SK-N-SH (cell line): ENCODE data around the gene PRKN. TPM values are rescaled to one million over a fixed set of nuclear protein-coding genes. Genes with fewer than 3 reads are reported as not detected.

Experiments
- CTCF ChIA-PET: fragments of 300-600, 350-600 bp; formaldehyde crosslinking; extraction: SDS; loops from one replicate; lab custom pipeline; 2021; lab: Yijun Ruan, JAX
- POLR2A ChIA-PET: fragments of 350-600 bp; sonication (Branson Sonifier 250); formaldehyde crosslinking; extraction: SDS; loops from one replicate; lab custom pipeline; 2020; ENCODE audit warnings: antibody characterized with exemption, inconsistent platforms; lab: Yijun Ruan, JAX
- DNase-seq: peaks from one replicate; pipeline ENCODE4 v3.0.0; 2012
- H2AFZ ChIP-seq: fragments of 200-600 bp; sonication (generic); 2 replicates; pipeline ENCODE4 v1.8.1; 2016; ENCODE audit warnings: antibody characterized with exemption, mild to moderate bottlenecking, low read depth
- H3F3A ChIP-seq: fragments of 200-600 bp; sonication (generic); replicated peaks from 2 replicates; pipeline ENCODE3; 2016; ENCODE audit warnings: antibody characterized with exemption, mild to moderate bottlenecking; ENCODE audit not compliant: insufficient read depth
- H3K27ac ChIP-seq, 2 experiments: fragments of 200-500 bp in 1 of 2; fragments of 200-600 bp in 1 of 2; sonication (Bioruptor generic) in 1 of 2; sonication (generic), shearing (Covaris generic) in 1 of 2; 2 replicates each; pipeline versions ENCODE4 v1.5.1 to v1.6.1; 2014 to 2016; ENCODE audit warnings: low read depth in 2 of 2, inconsistent platforms in 1 of 2, low read length in 1 of 2, mild to moderate bottlenecking in 1 of 2, mixed read lengths in 1 of 2
- H3K27me3 ChIP-seq: fragments of 200-600 bp; sonication (generic), shearing (Covaris generic); 2 replicates; pipeline ENCODE4 v1.6.1; 2016; ENCODE audit warnings: mixed run types; ENCODE audit not compliant: insufficient read depth
- H3K36me3 ChIP-seq, 2 experiments: fragments of 200-500 bp in 1 of 2; fragments of 200-600 bp in 1 of 2; sonication (Bioruptor generic) in 1 of 2; sonication (generic) in 1 of 2; replicated peaks in 1 of 2; 2 replicates each; pipeline versions ENCODE3 to v1.5.1; 2014 to 2016; ENCODE audit warnings: low read length in 1 of 2, mild to moderate bottlenecking in 1 of 2; ENCODE audit not compliant: insufficient read depth in 2 of 2, control insufficient read depth in 1 of 2
- H3K4me1 ChIP-seq, 2 experiments: fragments of 200-500 bp in 1 of 2; fragments of 200-600 bp in 1 of 2; sonication (Bioruptor generic) in 1 of 2; sonication (generic), shearing (Covaris generic) in 1 of 2; 2 replicates each; pipeline versions ENCODE4 v1.5.1 to v1.6.1; 2014 to 2016; ENCODE audit warnings: low read depth in 1 of 2, low read length in 1 of 2, mixed run types in 1 of 2; ENCODE audit not compliant: insufficient read depth in 2 of 2, control insufficient read depth in 1 of 2
- H3K4me2 ChIP-seq: fragments of 200-600 bp; sonication (generic), shearing (Covaris generic); 2 replicates; pipeline ENCODE4 v1.6.1; 2017; ENCODE audit warnings: mixed run types
- H3K4me3 ChIP-seq, 2 experiments: fragments of 200-500 bp in 1 of 2; fragments of 200-600 bp in 1 of 2; sonication (Bioruptor generic) in 1 of 2; sonication (generic), shearing (Covaris generic) in 1 of 2; 2 replicates each; pipeline versions ENCODE4 v1.5.1 to v1.8.1; 2014 to 2016; ENCODE audit warnings: low read depth in 2 of 2, inconsistent platforms in 1 of 2, low read length in 1 of 2, mild to moderate bottlenecking in 1 of 2, mixed read lengths in 1 of 2, moderate library complexity in 1 of 2
- H3K79me2 ChIP-seq: fragments of 200-600 bp; sonication (generic); 2 replicates; pipeline ENCODE4 v1.8.1; 2017; ENCODE audit warnings: mild to moderate bottlenecking; ENCODE audit not compliant: insufficient read depth
- H3K9ac ChIP-seq: fragments of 200-600 bp; sonication (generic); 2 replicates; pipeline ENCODE4 v1.6.1; 2017; ENCODE audit warnings: mixed run types
- H3K9me2 ChIP-seq: fragments of 200-600 bp; sonication (generic); 2 replicates; pipeline ENCODE4 v1.6.1; 2017; ENCODE audit warnings: mixed run types
- H3K9me3 ChIP-seq: fragments of 200-600 bp; sonication (generic); 2 replicates; pipeline ENCODE4 v1.6.1; 2017; ENCODE audit warnings: mixed run types, mild to moderate bottlenecking, moderate library complexity
- H4K20me1 ChIP-seq: fragments of 200-600 bp; sonication (generic); 2 replicates; pipeline ENCODE4 v1.6.1; 2017; ENCODE audit warnings: mild to moderate bottlenecking, mixed run types; ENCODE audit not compliant: insufficient read depth
- CHD2 ChIP-seq: fragments of 150-350 bp; IDR thresholded peaks from 2 replicates; pipeline ENCODE4 v1.6.1; 2018; ENCODE audit warnings: low read length; ENCODE audit not compliant: partially characterized antibody
- CTCF ChIP-seq: fragments of 200-600 bp; sonication (generic); IDR thresholded peaks from 2 replicates; pipeline ENCODE4 v1.6.1; 2017; ENCODE audit warnings: antibody characterized with exemption, mild to moderate bottlenecking, moderate library complexity
- ELF1 ChIP-seq: IDR thresholded peaks from 2 replicates; pipeline ENCODE4 v1.4.0; 2012
- EZH2phosphoT487 ChIP-seq: fragments of 200-600 bp; sonication (generic); IDR thresholded peaks from 2 replicates; pipeline ENCODE4 v1.6.1; 2017; ENCODE audit warnings: low read depth, mixed run types, mild to moderate bottlenecking, antibody characterized with exemption, moderate library complexity, borderline replicate concordance
- GABPA ChIP-seq: IDR thresholded peaks from 2 replicates; pipeline ENCODE4 v1.4.0; 2012; ENCODE audit warnings: low read depth, mild to moderate bottlenecking
- GATA2 ChIP-seq: sonication (generic); formaldehyde crosslinking; IDR thresholded peaks from 2 replicates; pipeline ENCODE4 v1.5.0; 2020; ENCODE audit warnings: mild to moderate bottlenecking, missing genetic modification reagents
- IRF3 ChIP-seq: fragments of 150-350 bp; IDR thresholded peaks from 2 replicates; pipeline ENCODE4 v1.6.1; 2016; ENCODE audit warnings: mild to moderate bottlenecking, low read depth, low read length
- JUND ChIP-seq: IDR thresholded peaks from 2 replicates; pipeline ENCODE4 v1.4.0; 2012
- MAX ChIP-seq: IDR thresholded peaks from 2 replicates; pipeline ENCODE4 v1.4.0; 2012; ENCODE audit warnings: low read depth
- MEF2A ChIP-seq: IDR thresholded peaks from 2 replicates; pipeline ENCODE4 v1.4.0; 2012; ENCODE audit warnings: low read depth, borderline replicate concordance
- NFIC ChIP-seq: IDR thresholded peaks from 2 replicates; pipeline ENCODE4 v1.4.0; 2012; ENCODE audit warnings: borderline replicate concordance
- NRF1 ChIP-seq: IDR thresholded peaks from 2 replicates; pipeline ENCODE4 v1.6.1; 2012; ENCODE audit warnings: low read depth, mild to moderate bottlenecking, low read length
- POLR2AphosphoS5 ChIP-seq: IDR thresholded peaks from 2 replicates; pipeline ENCODE4 v1.6.1; 2012; ENCODE audit warnings: low read depth, low read length
- RFX5 ChIP-seq: IDR thresholded peaks from 2 replicates; pipeline ENCODE4 v1.6.1; 2012; ENCODE audit warnings: mild to moderate bottlenecking, improper control_type of control experiment, low read length
- TAF1 ChIP-seq: IDR thresholded peaks from 2 replicates; pipeline ENCODE4 v1.6.1; 2012; ENCODE audit warnings: low read depth, mild to moderate bottlenecking, low read length, moderate library complexity, borderline replicate concordance
- TEAD4 ChIP-seq: IDR thresholded peaks from 2 replicates; pipeline ENCODE4 v1.4.0; 2012; ENCODE audit warnings: mild to moderate bottlenecking, borderline replicate concordance; ENCODE audit not compliant: insufficient read depth
- USF1 ChIP-seq: IDR thresholded peaks from 2 replicates; pipeline ENCODE4 v1.4.0; 2012; ENCODE audit warnings: low read depth, borderline replicate concordance
- YY1 ChIP-seq: IDR thresholded peaks from 2 replicates; pipeline ENCODE4 v1.4.0; 2012; ENCODE audit warnings: low read depth, mild to moderate bottlenecking
- WGBS: methylation state at CpG from one replicate; pipeline ENCODE4 v1.1.6; 2017; ENCODE audit warnings: low lambda C conversion rate; 5-methylcytosine and 5-hydroxymethylcytosine counted together
- polyA plus RNA-seq, 3 experiments: library from polyadenylated mRNA; depleted of rRNA; stranded (reverse); fragments of >200 nt; gene quantifications; 2 replicates each; pipeline ENCODE4 v1.2.3, GENCODE V29; 2012

The PRKN gene
- polyA plus RNA-seq, 1 of the 3 experiments (the other 2 are of a cell fraction): 0.76 TPM

GRCh38 chr6:161526794-161527193 is 1200.8 kb downstream of the PRKN start (continued):
- no peak for TF ChIP-seq TAF1

GRCh38 chr6:161523362-161523761 is 1204.2 kb downstream of the PRKN start:
- Histone ChIP-seq H3K27ac (no peak overlapping the region), H3K9me3 (no peaks in the 10 kb centered on the region), H2AFZ (no peak overlapping the region), H3K9me2 (no peaks in the 10 kb centered on the region), H3K79me2 (no peaks in the 10 kb centered on the region), H4K20me1 (no peaks in the 10 kb centered on the region), H3K4me1 (no peaks in the 10 kb centered on the region), H3K27me3 (no peaks in the 10 kb centered on the region), H3K36me3 (no peaks in the 10 kb centered on the region), H3K4me3 (no peak overlapping the region), H3K4me2 (no peak overlapping the region), H3K9ac (no peak overlapping the region), H3F3A (no peaks in the 10 kb centered on the region)
- ChIA-PET POLR2A (no interaction called here), CTCF (no interaction called here)
- DNase-seq: no peak
- 51% methylated on average over 2 of the region's 2 CpGs for WGBS
- TF ChIP-seq EZH2phosphoT487: no peak
- no peak for TF ChIP-seq TAF1
- TF ChIP-seq NRF1: no peak
- TF ChIP-seq MEF2A: no peak
- no peak for TF ChIP-seq USF1
- no peak for TF ChIP-seq IRF3

GRCh38 chr6:161522276-161522675 is 1205.3 kb downstream of the PRKN start:
- Histone ChIP-seq H3K4me3 (no peak overlapping the region), H3K9me3 (no peaks in the 10 kb centered on the region), H3K36me3 (no peaks in the 10 kb centered on the region), H3K27ac (no peak overlapping the region), H3K27me3 (no peaks in the 10 kb centered on the region), H4K20me1 (no peaks in the 10 kb centered on the region), H3K9ac (no peak overlapping the region), H2AFZ (no peak overlapping the region), H3K4me1 (no peaks in the 10 kb centered on the region), H3K4me2 (no peak overlapping the region), H3K79me2 (no peaks in the 10 kb centered on the region), H3F3A (no peaks in the 10 kb centered on the region), H3K9me2 (no peaks in the 10 kb centered on the region)
- DNase-seq: no peak
- ChIA-PET POLR2A (no interaction called here), CTCF (no interaction called here)
- WGBS: 46% methylated on average over 5 of the region's 5 CpGs
- no peak for TF ChIP-seq GATA2
- TF ChIP-seq TEAD4: no peak
- no peak for TF ChIP-seq MAX
- no peak for TF ChIP-seq CTCF
- no peak for TF ChIP-seq EZH2phosphoT487
- no peak for TF ChIP-seq IRF3
- no peak for TF ChIP-seq NFIC
- TF ChIP-seq CHD2: no peak
- no peak for TF ChIP-seq ELF1
- TF ChIP-seq YY1: no peak
- TF ChIP-seq JUND: no peak
- no peak for TF ChIP-seq GABPA
- no peak for TF ChIP-seq POLR2AphosphoS5
- TF ChIP-seq RFX5: no peak
